K562 (cell line): ENCODE measurements around the gene CRABP2.

Experiments used
- EP300 ChIP-seq: IDR thresholded peaks from 2 replicates; pipeline ENCODE4 v1.6.1; 2012; ENCODE audit warnings: low read length, improper control_type of control experiment
- FOS ChIP-seq: IDR thresholded peaks from 3 replicates; pipeline ENCODE4 v1.6.1; 2011; ENCODE audit not compliant: insufficient read length; ENCODE audit errors: extremely low read depth
- POLR2A ChIP-seq: fragments of 450-650 bp; conservative IDR thresholded peaks from 2 replicates; pipeline ENCODE4 v1.6.1; 2016
- SLC30A9 ChIP-seq: fragments of 250-450 bp; sonication (Bioruptor Pico); IDR thresholded peaks from 2 replicates; pipeline ENCODE4 v1.8.0; 2022; ENCODE audit warnings: mild to moderate bottlenecking, moderate library complexity
- SPI1 ChIP-seq: IDR thresholded peaks from 2 replicates; pipeline ENCODE4 v1.6.1; 2011; ENCODE audit warnings: low read depth, low read length, control low read depth, borderline replicate concordance
- VEZF1 ChIP-seq: fragments of 200-800 bp; sonication (Bioruptor generic); IDR thresholded peaks from 2 replicates; pipeline ENCODE4 v1.6.1; 2017; ENCODE audit warnings: missing genetic modification characterization, missing compliant biosample characterization
- ZBTB9 ChIP-seq: fragments of 450-650 bp; formaldehyde crosslinking; IDR thresholded peaks from 2 replicates; pipeline ENCODE4 v1.4.0; 2020; ENCODE audit warnings: mild to moderate bottlenecking, moderate library complexity
- ZNF3 ChIP-seq: fragments of 250-450 bp; sonication (Bioruptor Pico); IDR thresholded peaks from 2 replicates; pipeline ENCODE4 v1.5.0; 2021; ENCODE audit warnings: mild to moderate bottlenecking, moderate library complexity
- ZNF324 ChIP-seq: fragments of 250-450 bp; sonication (Bioruptor Pico); IDR thresholded peaks from 2 replicates; pipeline ENCODE4 v1.4.0; 2020; ENCODE audit warnings: mild to moderate bottlenecking
- TF ChIP-seq, protein P1 (sequence below): sonication (generic); formaldehyde crosslinking; IDR thresholded peaks from 2 replicates; pipeline ENCODE4 v1.8.1; 2023; ENCODE audit warnings: mild to moderate bottlenecking, missing genetic modification reagents
- TF ChIP-seq, protein P2 (sequence below), 2 experiments: IDR thresholded peaks in 1 of 2; conservative IDR thresholded peaks in 1 of 2; 2 replicates each; pipeline ENCODE4 v1.6.1; 2016; ENCODE audit warnings: low read depth in 2 of 2, mild to moderate bottlenecking in 1 of 2, missing compliant biosample characterization in 1 of 2, missing genetic modification characterization in 1 of 2, moderate library complexity in 1 of 2
- TF ChIP-seq, protein P3 (sequence below), 3 experiments: IDR thresholded peaks in 2 of 3; conservative IDR thresholded peaks in 1 of 3; 2 replicates each; pipeline ENCODE4 v1.5.1; 2011 to 2012; ENCODE audit warnings: low read length in 3 of 3, mild to moderate bottlenecking in 3 of 3, control low read depth in 2 of 3, improper control_type of control experiment in 1 of 3, inconsistent platforms in 1 of 3, low read depth in 1 of 3, mixed read lengths in 1 of 3, moderate library complexity in 1 of 3; ENCODE audit not compliant: insufficient read depth in 2 of 3
- TF ChIP-seq, protein P4 (sequence below): sonication (generic); formaldehyde crosslinking; IDR thresholded peaks from 2 replicates; pipeline ENCODE4 v1.9.0; 2022; ENCODE audit warnings: mild to moderate bottlenecking, missing genetic modification reagents
- TF ChIP-seq, protein P5 (sequence below): fragments of 450-650 bp; IDR thresholded peaks from 2 replicates; pipeline ENCODE4 v1.6.1; 2016; ENCODE audit warnings: mild to moderate bottlenecking

DNA sequence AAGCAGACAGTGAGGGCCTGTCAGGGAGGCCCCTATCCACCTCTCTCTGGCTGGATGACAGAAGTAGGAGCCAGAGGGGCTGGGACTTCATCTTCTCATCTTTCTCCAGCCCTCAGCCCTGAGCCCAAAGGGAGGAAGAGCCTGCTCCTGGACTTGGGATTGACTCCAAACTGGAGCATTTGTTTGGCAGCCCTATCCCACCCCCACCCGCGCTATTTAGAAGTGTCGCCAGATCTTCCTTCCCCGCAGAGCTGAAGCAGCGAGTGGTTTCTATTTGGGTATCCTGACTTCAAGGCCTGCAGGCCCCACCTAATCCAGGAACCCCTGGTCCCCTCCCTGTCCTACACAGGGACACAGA lies 37.8 kb downstream of the CRABP2 start:
- TF ChIP-seq SLC30A9 (CRISPR knock-in tag) (no peak), ZNF324 (no peak), VEZF1 (no peak), ZNF3 (CRISPR knock-in tag) (no peak), SPI1 (no peak), FOS (no peak), POLR2A (no peak), ZBTB9 (CRISPR knock-in tag) (no peak), EP300 (no peak)
- TF ChIP-seq, protein P1, sequence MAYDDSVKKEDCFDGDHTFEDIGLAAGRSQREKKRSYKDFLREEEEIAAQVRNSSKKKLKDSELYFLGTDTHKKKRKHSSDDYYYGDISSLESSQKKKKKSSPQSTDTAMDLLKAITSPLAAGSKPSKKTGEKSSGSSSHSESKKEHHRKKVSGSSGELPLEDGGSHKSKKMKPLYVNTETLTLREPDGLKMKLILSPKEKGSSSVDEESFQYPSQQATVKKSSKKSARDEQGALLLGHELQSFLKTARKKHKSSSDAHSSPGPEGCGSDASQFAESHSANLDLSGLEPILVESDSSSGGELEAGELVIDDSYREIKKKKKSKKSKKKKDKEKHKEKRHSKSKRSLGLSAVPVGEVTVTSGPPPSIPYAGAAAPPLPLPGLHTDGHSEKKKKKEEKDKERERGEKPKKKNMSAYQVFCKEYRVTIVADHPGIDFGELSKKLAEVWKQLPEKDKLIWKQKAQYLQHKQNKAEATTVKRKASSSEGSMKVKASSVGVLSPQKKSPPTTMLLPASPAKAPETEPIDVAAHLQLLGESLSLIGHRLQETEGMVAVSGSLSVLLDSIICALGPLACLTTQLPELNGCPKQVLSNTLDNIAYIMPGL = no peak
- TF ChIP-seq, protein P2, sequence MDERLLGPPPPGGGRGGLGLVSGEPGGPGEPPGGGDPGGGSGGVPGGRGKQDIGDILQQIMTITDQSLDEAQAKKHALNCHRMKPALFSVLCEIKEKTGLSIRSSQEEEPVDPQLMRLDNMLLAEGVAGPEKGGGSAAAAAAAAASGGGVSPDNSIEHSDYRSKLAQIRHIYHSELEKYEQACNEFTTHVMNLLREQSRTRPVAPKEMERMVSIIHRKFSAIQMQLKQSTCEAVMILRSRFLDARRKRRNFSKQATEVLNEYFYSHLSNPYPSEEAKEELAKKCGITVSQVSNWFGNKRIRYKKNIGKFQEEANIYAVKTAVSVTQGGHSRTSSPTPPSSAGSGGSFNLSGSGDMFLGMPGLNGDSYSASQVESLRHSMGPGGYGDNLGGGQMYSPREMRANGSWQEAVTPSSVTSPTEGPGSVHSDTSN (CRISPR knock-in tag; IDR thresholded peaks at IDR 0.05; ENCODE audit: low read depth) = no peak
- TF ChIP-seq, protein P2 (tag; conservative IDR thresholded peaks at IDR 0.05; ENCODE audit: low read depth) = no peak
- TF ChIP-seq, protein P3, sequence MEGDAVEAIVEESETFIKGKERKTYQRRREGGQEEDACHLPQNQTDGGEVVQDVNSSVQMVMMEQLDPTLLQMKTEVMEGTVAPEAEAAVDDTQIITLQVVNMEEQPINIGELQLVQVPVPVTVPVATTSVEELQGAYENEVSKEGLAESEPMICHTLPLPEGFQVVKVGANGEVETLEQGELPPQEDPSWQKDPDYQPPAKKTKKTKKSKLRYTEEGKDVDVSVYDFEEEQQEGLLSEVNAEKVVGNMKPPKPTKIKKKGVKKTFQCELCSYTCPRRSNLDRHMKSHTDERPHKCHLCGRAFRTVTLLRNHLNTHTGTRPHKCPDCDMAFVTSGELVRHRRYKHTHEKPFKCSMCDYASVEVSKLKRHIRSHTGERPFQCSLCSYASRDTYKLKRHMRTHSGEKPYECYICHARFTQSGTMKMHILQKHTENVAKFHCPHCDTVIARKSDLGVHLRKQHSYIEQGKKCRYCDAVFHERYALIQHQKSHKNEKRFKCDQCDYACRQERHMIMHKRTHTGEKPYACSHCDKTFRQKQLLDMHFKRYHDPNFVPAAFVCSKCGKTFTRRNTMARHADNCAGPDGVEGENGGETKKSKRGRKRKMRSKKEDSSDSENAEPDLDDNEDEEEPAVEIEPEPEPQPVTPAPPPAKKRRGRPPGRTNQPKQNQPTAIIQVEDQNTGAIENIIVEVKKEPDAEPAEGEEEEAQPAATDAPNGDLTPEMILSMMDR (IDR thresholded peaks at IDR 0.05 in 2 of 3, conservative IDR thresholded peaks at IDR 0.05 in 1 of 3; ENCODE audit: insufficient read depth in 2 of 3, low read depth in 1 of 3, low read length in 3 of 3) = no peak
- TF ChIP-seq, protein P4, sequence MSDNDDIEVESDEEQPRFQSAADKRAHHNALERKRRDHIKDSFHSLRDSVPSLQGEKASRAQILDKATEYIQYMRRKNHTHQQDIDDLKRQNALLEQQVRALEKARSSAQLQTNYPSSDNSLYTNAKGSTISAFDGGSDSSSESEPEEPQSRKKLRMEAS (CRISPR knock-in tag) = no peak
- TF ChIP-seq, protein P5, sequence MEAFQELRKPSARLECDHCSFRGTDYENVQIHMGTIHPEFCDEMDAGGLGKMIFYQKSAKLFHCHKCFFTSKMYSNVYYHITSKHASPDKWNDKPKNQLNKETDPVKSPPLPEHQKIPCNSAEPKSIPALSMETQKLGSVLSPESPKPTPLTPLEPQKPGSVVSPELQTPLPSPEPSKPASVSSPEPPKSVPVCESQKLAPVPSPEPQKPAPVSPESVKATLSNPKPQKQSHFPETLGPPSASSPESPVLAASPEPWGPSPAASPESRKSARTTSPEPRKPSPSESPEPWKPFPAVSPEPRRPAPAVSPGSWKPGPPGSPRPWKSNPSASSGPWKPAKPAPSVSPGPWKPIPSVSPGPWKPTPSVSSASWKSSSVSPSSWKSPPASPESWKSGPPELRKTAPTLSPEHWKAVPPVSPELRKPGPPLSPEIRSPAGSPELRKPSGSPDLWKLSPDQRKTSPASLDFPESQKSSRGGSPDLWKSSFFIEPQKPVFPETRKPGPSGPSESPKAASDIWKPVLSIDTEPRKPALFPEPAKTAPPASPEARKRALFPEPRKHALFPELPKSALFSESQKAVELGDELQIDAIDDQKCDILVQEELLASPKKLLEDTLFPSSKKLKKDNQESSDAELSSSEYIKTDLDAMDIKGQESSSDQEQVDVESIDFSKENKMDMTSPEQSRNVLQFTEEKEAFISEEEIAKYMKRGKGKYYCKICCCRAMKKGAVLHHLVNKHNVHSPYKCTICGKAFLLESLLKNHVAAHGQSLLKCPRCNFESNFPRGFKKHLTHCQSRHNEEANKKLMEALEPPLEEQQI = no peak
